ENCODE measurements around the gene BTBD1. TPM values are rescaled to one million over a fixed set of nuclear protein-coding genes. Genes with fewer than 3 reads are reported as not detected.
"Not testable (repeated sequence)": the region's sequence is repeated elsewhere in the genome, so short reads cannot be mapped to it uniquely, and the experiment has no call there.

The BTBD1 gene
- total RNA-seq, 1 donor from 2014 or later: 70.8 TPM

- no peak for DNase-seq (ENCODE audit: low read depth)
Observed at GRCh38 chr15:83094583-83094982, 27.5 kb upstream of the BTBD1 start.

GRCh38 chr15:83092309-83092976 lies 25.4 kb upstream of the BTBD1 start:
- no peak for DNase-seq (ENCODE audit: low read depth)

- DNase-seq (ENCODE audit: low read depth): not testable (repeated sequence)
Observed at GRCh38 chr15:83091965-83092308, 24.9 kb upstream of the BTBD1 start.

GRCh38 chr15:83090465-83090864 lies 23.4 kb upstream of the BTBD1 start:
- DNase-seq (ENCODE audit: low read depth): no peak

GRCh38 chr15:83088876-83089275 lies 21.8 kb upstream of the BTBD1 start:
- no peak for DNase-seq (ENCODE audit: low read depth)

- DNase-seq (ENCODE audit: low read depth): no peak
Observed at GRCh38 chr15:83087576-83087975, 20.5 kb upstream of the BTBD1 start.

- DNase-seq (ENCODE audit: low read depth): not testable (repeated sequence)
Observed at GRCh38 chr15:83085864-83086552, 19.0 kb upstream of the BTBD1 start.

GRCh38 chr15:83085461-83085860 lies 18.4 kb upstream of the BTBD1 start:
- DNase-seq (ENCODE audit: low read depth): not testable (repeated sequence)

- DNase-seq (ENCODE audit: low read depth): no peak
Observed at GRCh38 chr15:83082730-83083386, 15.8 kb upstream of the BTBD1 start.

- DNase-seq (ENCODE audit: low read depth): no peak
Observed at GRCh38 chr15:83081256-83082014, 14.4 kb upstream of the BTBD1 start.

- DNase-seq (ENCODE audit: low read depth): no peak
Observed at GRCh38 chr15:83078712-83079111, 11.7 kb upstream of the BTBD1 start.

GRCh38 chr15:83077491-83078230 lies 10.6 kb upstream of the BTBD1 start:
- DNase-seq (ENCODE audit: low read depth): no peak

- not testable (repeated sequence) for DNase-seq (ENCODE audit: low read depth)
Observed at GRCh38 chr15:83069211-83069642, 2.2 kb upstream of the BTBD1 start.

GRCh38 chr15:83068054-83068453 lies 1.0 kb upstream of the BTBD1 start:
- DNase-seq (ENCODE audit: low read depth): no peak

GRCh38 chr15:83067638-83067962 lies 548 bp upstream of the BTBD1 start:
- DNase-seq (ENCODE audit: low read depth): no peak

- no peak for DNase-seq (ENCODE audit: low read depth)
Observed at GRCh38 chr15:83066034-83066733, 868 bp downstream of the BTBD1 start.

GRCh38 chr15:83065431-83065830 lies 1.6 kb downstream of the BTBD1 start:
- DNase-seq (ENCODE audit: low read depth): no peak

- DNase-seq (ENCODE audit: low read depth): no peak
Observed at GRCh38 chr15:83064859-83065258, 2.2 kb downstream of the BTBD1 start.

- DNase-seq (ENCODE audit: low read depth): no peak
Observed at GRCh38 chr15:83063551-83063950, 3.5 kb downstream of the BTBD1 start.

GRCh38 chr15:83062768-83063180 lies 4.3 kb downstream of the BTBD1 start:
- DNase-seq (ENCODE audit: low read depth): no peak

GRCh38 chr15:83061680-83062079 lies 5.4 kb downstream of the BTBD1 start:
- DNase-seq (ENCODE audit: low read depth): peak; percentile 37
